Trophoblast cell (in vitro differentiated cells and primary cell): ENCODE results near the gene TRIM63.
A peak's percentile ranks its signal among the peaks of the same experiment; 100 is the strongest.

Source experiments
- DNase-seq, 2 donors: peaks; one replicate each; pipeline ENCODE4 v3.0.0-alpha.2; 2016
- H2AFZ ChIP-seq: 2 replicates; pipeline ENCODE4 v1.6.1; 2013; ENCODE audit warnings: low read length, moderate library complexity, mild to moderate bottlenecking; ENCODE audit not compliant: insufficient read depth, poor library complexity
- H2AK5ac ChIP-seq: 2 replicates; pipeline ENCODE4 v1.6.1; 2013; ENCODE audit warnings: mild to moderate bottlenecking, low read length
- H2BK120ac ChIP-seq: 2 replicates; pipeline ENCODE4 v1.6.1; 2013; ENCODE audit warnings: low read length, mild to moderate bottlenecking, moderate library complexity; ENCODE audit not compliant: insufficient read depth, poor library complexity
- H2BK12ac ChIP-seq: 2 replicates; pipeline ENCODE4 v1.6.1; 2013; ENCODE audit warnings: mild to moderate bottlenecking, low read length, moderate library complexity
- H2BK5ac ChIP-seq: 2 replicates; pipeline ENCODE4 v1.6.1; 2013; ENCODE audit warnings: low read length, low read depth, moderate library complexity, mild to moderate bottlenecking; ENCODE audit not compliant: poor library complexity
- H3K14ac ChIP-seq: 2 replicates; pipeline ENCODE4 v1.6.1; 2013; ENCODE audit warnings: mild to moderate bottlenecking, low read length
- H3K18ac ChIP-seq: 2 replicates; pipeline ENCODE4 v1.6.1; 2013; ENCODE audit warnings: mild to moderate bottlenecking, low read length
- H3K23ac ChIP-seq: 2 replicates; pipeline ENCODE4 v1.6.1; 2013; ENCODE audit warnings: low read length
- H3K27ac ChIP-seq: 2 replicates; pipeline ENCODE4 v1.5.1; 2013; ENCODE audit warnings: low read depth, mild to moderate bottlenecking, inconsistent platforms, low read length, moderate library complexity
- H3K27me3 ChIP-seq: 2 replicates; pipeline ENCODE4 v1.6.1; 2013; ENCODE audit warnings: inconsistent platforms, mild to moderate bottlenecking, low read length, moderate library complexity; ENCODE audit not compliant: insufficient read depth
- H3K36me3 ChIP-seq, 2 experiments: 1 replicate in 1 of 2; 2 replicates in 1 of 2; pipeline ENCODE4 v1.6.1; 2013; ENCODE audit warnings: low read length in 2 of 2, mild to moderate bottlenecking in 2 of 2, moderate library complexity in 1 of 2; ENCODE audit not compliant: insufficient read depth in 2 of 2, control insufficient read depth in 1 of 2
- H3K4ac ChIP-seq: 2 replicates; pipeline ENCODE4 v1.6.1; 2013; ENCODE audit warnings: low read depth, mild to moderate bottlenecking, low read length, moderate library complexity
- H3K4me1 ChIP-seq, 2 experiments: 1 replicate in 1 of 2; 2 replicates in 1 of 2; pipeline ENCODE4 v1.6.1; 2013; ENCODE audit warnings: low read length in 2 of 2, mild to moderate bottlenecking in 2 of 2, moderate library complexity in 1 of 2; ENCODE audit not compliant: insufficient read depth in 2 of 2, control insufficient read depth in 1 of 2
- H3K4me2 ChIP-seq: 2 replicates; pipeline ENCODE4 v1.6.1; 2013; ENCODE audit warnings: inconsistent platforms, mild to moderate bottlenecking, low read length, moderate library complexity
- H3K4me3 ChIP-seq: 2 replicates; pipeline ENCODE4 v1.5.1; 2013; ENCODE audit warnings: mild to moderate bottlenecking, low read depth, low read length, inconsistent platforms
- H3K79me1 ChIP-seq: one replicate; pipeline ENCODE4 v1.6.1; 2013; ENCODE audit warnings: low read length
- H3K79me2 ChIP-seq: 2 replicates; pipeline ENCODE4 v1.6.1; 2013; ENCODE audit warnings: low read length, mild to moderate bottlenecking; ENCODE audit not compliant: control insufficient read depth, insufficient read depth, poor library complexity
- H3K9ac ChIP-seq: 2 replicates; pipeline ENCODE4 v1.6.1; 2013; ENCODE audit warnings: mild to moderate bottlenecking, low read length
- H3K9me3 ChIP-seq: 2 replicates; pipeline ENCODE4 v1.6.1; 2013; ENCODE audit warnings: low read depth, mild to moderate bottlenecking, control low read depth, inconsistent platforms, low read length; ENCODE audit not compliant: insufficient read depth
- H4K12ac ChIP-seq: 2 replicates; pipeline ENCODE4 v1.6.1; 2013; ENCODE audit warnings: low read depth, mild to moderate bottlenecking, low read length, moderate library complexity
- H4K8ac ChIP-seq: 2 replicates; pipeline ENCODE4 v1.6.1; 2013; ENCODE audit warnings: low read depth, mild to moderate bottlenecking, low read length, moderate library complexity
- H4K91ac ChIP-seq: one replicate; pipeline ENCODE4 v1.6.1; 2013; ENCODE audit warnings: low read depth, mild to moderate bottlenecking, low read length, moderate library complexity
- WGBS: extraction: QIAGEN DNeasy Blood & Tissue Kit; methylation state at CpG from one replicate; pipeline ENCODE4 v1.1.7; 2013; ENCODE audit warnings: missing lambda C conversion rate; ENCODE audit not compliant: insufficient read length, insufficient coverage; ENCODE audit errors: extremely low coverage; 5-methylcytosine and 5-hydroxymethylcytosine counted together

The TRIM63 gene

GRCh38 chr1:26041401-26041800 lies 26.0 kb downstream of the TRIM63 start:
- no peak overlapping the region for H3K4ac ChIP-seq
- H3K9ac ChIP-seq: no peak overlapping the region
- peaks cover 7% of the 10 kb centered on the region for H3K79me1 ChIP-seq
- H3K27ac ChIP-seq: no peak overlapping the region
- DNase-seq: no peak
- peaks cover 16 to 18% of the 10 kb centered on the region in 2 experiments for H3K4me1 ChIP-seq
- H2AK5ac ChIP-seq: no peak overlapping the region
- H4K12ac ChIP-seq: no peak overlapping the region
- H3K14ac ChIP-seq: no peak overlapping the region
- no peak overlapping the region for H3K18ac ChIP-seq
- no CpG with 5 or more reads among the region's 7 CpGs for WGBS
- H4K91ac ChIP-seq: no peak overlapping the region
- no peak overlapping the region for H2BK5ac ChIP-seq
- no peak overlapping the region for H2BK12ac ChIP-seq
- H3K27me3 ChIP-seq: peaks cover 10% of the 10 kb centered on the region
- no peak overlapping the region for H3K4me2 ChIP-seq
- no peak overlapping the region for H2BK120ac ChIP-seq
- no peaks in the 10 kb centered on the region for H3K36me3 ChIP-seq
- H4K8ac ChIP-seq: no peak overlapping the region
- H3K23ac ChIP-seq: no peak overlapping the region
- H3K9me3 ChIP-seq: no peaks in the 10 kb centered on the region
- H3K4me3 ChIP-seq: no peak overlapping the region
- no peak overlapping the region for H2AFZ ChIP-seq
- H3K79me2 ChIP-seq: no peaks in the 10 kb centered on the region

DNA sequence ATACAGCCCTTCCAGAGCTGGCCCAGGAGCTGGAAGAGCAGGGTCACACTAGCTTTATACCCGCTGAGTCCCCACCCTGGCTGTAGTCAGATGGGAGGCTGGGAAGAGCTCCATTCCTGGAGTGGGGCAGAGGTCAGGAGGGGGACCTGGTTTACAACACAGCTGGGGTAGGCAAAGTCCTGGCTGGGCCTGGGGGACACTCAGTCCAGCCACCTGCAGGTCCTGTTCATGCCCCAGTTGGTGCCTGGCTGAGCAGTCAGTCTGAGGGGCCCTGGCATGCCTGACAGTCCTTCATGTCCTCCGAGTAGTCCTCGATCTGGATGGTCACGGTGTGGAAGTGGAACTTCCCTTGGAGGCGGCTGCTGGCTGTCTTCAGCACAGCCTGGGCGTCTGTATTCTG lies 28.5 kb downstream of the TRIM63 start:
- no peak overlapping the region for H4K8ac ChIP-seq
- no peak overlapping the region for H3K14ac ChIP-seq
- H3K9me3 ChIP-seq: no peaks in the 10 kb centered on the region
- H2AK5ac ChIP-seq: no peak overlapping the region
- no peaks in the 10 kb centered on the region for H3K79me2 ChIP-seq
- no peak overlapping the region for H3K4ac ChIP-seq
- no peak overlapping the region for H3K18ac ChIP-seq
- no peak overlapping the region for H2BK120ac ChIP-seq
- no peak overlapping the region for H3K9ac ChIP-seq
- no peak overlapping the region for H2BK12ac ChIP-seq
- no CpG with 5 or more reads among the region's 6 CpGs for WGBS
- H2BK5ac ChIP-seq: no peak overlapping the region
- H4K12ac ChIP-seq: no peak overlapping the region
- peaks cover 14 to 16% of the 10 kb centered on the region in 2 experiments for H3K4me1 ChIP-seq
- H3K4me2 ChIP-seq: no peak overlapping the region
- H3K27me3 ChIP-seq: no peaks in the 10 kb centered on the region
- DNase-seq: no peak
- H3K4me3 ChIP-seq: no peak overlapping the region
- H3K27ac ChIP-seq: no peak overlapping the region
- H3K79me1 ChIP-seq: peaks cover 2% of the 10 kb centered on the region
- no peak overlapping the region for H3K23ac ChIP-seq
- H3K36me3 ChIP-seq: no peaks in the 10 kb centered on the region
- H2AFZ ChIP-seq: no peak overlapping the region
- H4K91ac ChIP-seq: no peak overlapping the region

GRCh38 chr1:26038477-26038876 lies 29.0 kb downstream of the TRIM63 start:
- no peak overlapping the region for H2BK12ac ChIP-seq
- no CpG with 5 or more reads among the region's 6 CpGs for WGBS

DNA sequence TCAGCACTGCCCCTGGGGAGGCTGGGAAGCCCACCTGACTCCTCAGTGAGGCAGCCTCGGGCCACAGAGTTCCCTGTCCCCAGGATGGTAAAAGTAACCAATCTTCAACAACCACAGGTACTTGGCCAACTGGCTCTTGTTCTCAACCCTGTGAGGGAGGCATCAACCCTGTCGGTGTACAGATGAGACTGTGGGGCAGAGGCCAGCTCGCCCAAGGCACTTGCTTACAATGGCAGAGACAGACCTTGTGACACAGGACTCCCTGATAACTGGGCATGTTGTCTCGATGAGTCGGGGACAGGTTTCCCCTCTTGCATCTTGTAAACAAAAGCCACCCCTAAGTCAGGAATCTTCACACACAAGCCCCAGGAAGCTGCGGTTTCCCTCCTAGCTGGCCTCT lies 29.5 kb downstream of the TRIM63 start:
- DNase-seq: no peak
- no peak overlapping the region for H3K23ac ChIP-seq
- peak overlapping the region; percentile 8 for H2BK12ac ChIP-seq
- peaks cover 2% of the 10 kb centered on the region for H3K79me1 ChIP-seq
- no peak overlapping the region for H2AK5ac ChIP-seq
- H3K4me3 ChIP-seq: no peak overlapping the region
- H3K4ac ChIP-seq: no peak overlapping the region
- no peak overlapping the region for H3K14ac ChIP-seq
- H4K8ac ChIP-seq: no peak overlapping the region
- WGBS: no CpG with 5 or more reads among the region's 6 CpGs
- no peak overlapping the region for H3K9ac ChIP-seq
- no peak overlapping the region for H4K12ac ChIP-seq
- H3K27ac ChIP-seq: no peak overlapping the region
- H2AFZ ChIP-seq: no peak overlapping the region
- no peak overlapping the region for H2BK120ac ChIP-seq
- no peaks in the 10 kb centered on the region for H3K36me3 ChIP-seq
- peak overlapping the region; percentile 24 for H4K91ac ChIP-seq
- H3K9me3 ChIP-seq: no peaks in the 10 kb centered on the region
- H3K4me1 ChIP-seq: peaks cover 14 to 16% of the 10 kb centered on the region in 2 experiments
- H3K4me2 ChIP-seq: no peak overlapping the region
- H2BK5ac ChIP-seq: no peak overlapping the region
- H3K79me2 ChIP-seq: no peaks in the 10 kb centered on the region
- H3K27me3 ChIP-seq: no peaks in the 10 kb centered on the region
- H3K18ac ChIP-seq: no peak overlapping the region

More at GRCh38 chr1:26038477-26038876, 29.0 kb downstream of the TRIM63 start:
- H4K12ac ChIP-seq: no peak overlapping the region
- no peak overlapping the region for H3K4me3 ChIP-seq
- no peak overlapping the region for H3K27ac ChIP-seq
- no peak overlapping the region for H4K91ac ChIP-seq
- H4K8ac ChIP-seq: no peak overlapping the region
- H2AFZ ChIP-seq: no peak overlapping the region
- H3K4me2 ChIP-seq: no peak overlapping the region
- H3K9me3 ChIP-seq: no peaks in the 10 kb centered on the region
- H2BK120ac ChIP-seq: no peak overlapping the region
- H3K36me3 ChIP-seq: no peaks in the 10 kb centered on the region
- peaks cover 14 to 16% of the 10 kb centered on the region in 2 experiments for H3K4me1 ChIP-seq
- H2BK5ac ChIP-seq: no peak overlapping the region
- no peak overlapping the region for H3K9ac ChIP-seq
- H3K4ac ChIP-seq: no peak overlapping the region
- H3K79me1 ChIP-seq: peaks cover 2% of the 10 kb centered on the region
- no peak for DNase-seq
- no peak overlapping the region for H2AK5ac ChIP-seq
- H3K27me3 ChIP-seq: no peaks in the 10 kb centered on the region
- H3K23ac ChIP-seq: no peak overlapping the region
- H3K18ac ChIP-seq: no peak overlapping the region
- H3K14ac ChIP-seq: peak overlapping the region; percentile 11
- no peaks in the 10 kb centered on the region for H3K79me2 ChIP-seq
